A549 (cell line): ENCODE measurements around the gene IDH2. TPM values are rescaled to one million over a fixed set of nuclear protein-coding genes. Genes with fewer than 3 reads are reported as not detected.
A peak's percentile ranks its signal among the peaks of the same experiment; 100 is the strongest.

Experiments used
- ATAC-seq, 2 experiments: fragments of 200-7000 bp in 1 of 2; fragments of >200 bp in 1 of 2; cut with Nextera tagmentation in 1 of 2; cut with Tn5 transposase in 1 of 2; 3 replicates each; pipeline versions ENCODE4 v1.8.0 to v1.9.1; 2018 to 2020; ENCODE audit warnings: mild to moderate bottlenecking in 1 of 2, moderate library complexity in 1 of 2
- CTCF ChIA-PET: fragments of 300-600 bp; sonication (Branson Sonifier 250); formaldehyde crosslinking; extraction: SDS; loops from one replicate; lab custom pipeline; 2021; ENCODE audit warnings: antibody characterized with exemption, inconsistent platforms; lab: Yijun Ruan, JAX
- POLR2A ChIA-PET: fragments of 350-600 bp; formaldehyde crosslinking; extraction: SDS; loops from one replicate; lab custom pipeline; 2021; ENCODE audit warnings: antibody characterized with exemption, inconsistent platforms; lab: Yijun Ruan, JAX
- DNase-seq, 2 experiments: peaks; one replicate each; pipeline versions ENCODE4 v3.0.0 to v3.0.0-alpha.2; 2011 to 2016; ENCODE audit warnings: low read depth in 1 of 2, low spot score in 1 of 2
- FAIRE-seq: peaks from 2 replicates; lab custom pipeline; 2011; peaks lifted over from hg19 to GRCh38; lab: Jason Lieb, UNC
- H3K27ac ChIP-seq, 2 experiments: fragments of >200 bp; sonication (Bioruptor Twin); formaldehyde crosslinking; 3 replicates each; pipeline ENCODE4 v1.5.1; 2016 to 2017
- H3K4me1 ChIP-seq: fragments of >200 bp; sonication (Bioruptor Twin); formaldehyde crosslinking; 3 replicates; pipeline ENCODE4 v1.6.1; 2016
- H3K4me2 ChIP-seq: fragments of >200 bp; sonication (Bioruptor Twin); formaldehyde crosslinking; 3 replicates; pipeline ENCODE4 v1.6.1; 2016
- H3K4me3 ChIP-seq: fragments of >200 bp; sonication (Bioruptor Twin); formaldehyde crosslinking; 3 replicates; pipeline ENCODE4 v1.5.1; 2016
- H3K9me3 ChIP-seq: fragments of >200 bp; sonication (Bioruptor Twin); formaldehyde crosslinking; 3 replicates; pipeline ENCODE4 v1.6.1; 2016
- ATOH8 ChIP-seq: fragments of 250-450 bp; sonication (Bioruptor Pico); IDR thresholded peaks from 2 replicates; pipeline ENCODE4 v1.5.0; 2020; ENCODE audit warnings: low read depth, mild to moderate bottlenecking, moderate library complexity
- BCL3 ChIP-seq: fragments of >200 bp; sonication (Bioruptor Twin); formaldehyde crosslinking; IDR thresholded peaks from 3 replicates; pipeline ENCODE4 v1.6.1; 2016
- BHLHE40 ChIP-seq: IDR thresholded peaks from 2 replicates; pipeline ENCODE4 v1.6.1; 2012; ENCODE audit warnings: low read depth, low read length, inconsistent platforms
- CHD2 ChIP-seq: fragments of 150-350 bp; IDR thresholded peaks from 2 replicates; pipeline ENCODE4 v1.6.1; 2014; ENCODE audit warnings: low read length; ENCODE audit not compliant: partially characterized antibody
- CHD4 ChIP-seq: fragments of 200-600 bp; sonication (generic); IDR thresholded peaks from 2 replicates; pipeline ENCODE4 v1.6.1; 2016; ENCODE audit warnings: antibody characterized with exemption, mild to moderate bottlenecking, borderline replicate concordance
- E2F6 ChIP-seq: IDR thresholded peaks from 2 replicates; pipeline ENCODE4 v1.6.1; 2012; ENCODE audit warnings: low read depth, borderline replicate concordance
- EHF ChIP-seq: fragments of 250-450 bp; sonication (Bioruptor Pico); IDR thresholded peaks from 2 replicates; pipeline ENCODE4 v1.5.0; 2020; ENCODE audit warnings: mild to moderate bottlenecking
- ELK1 ChIP-seq: fragments of 150-350 bp; IDR thresholded peaks from 2 replicates; pipeline ENCODE4 v1.6.1; 2014; ENCODE audit warnings: low read depth, mild to moderate bottlenecking, low read length
- EP300 ChIP-seq, 2 experiments: fragments of >200 bp; sonication (Bioruptor Twin); formaldehyde crosslinking; IDR thresholded peaks; 2 replicates in 1 of 2; 3 replicates in 1 of 2; pipeline ENCODE4 v1.6.1; 2016 to 2017
- FOSB ChIP-seq: fragments of 250-450 bp; sonication (Bioruptor Pico); IDR thresholded peaks from 2 replicates; pipeline ENCODE4 v1.5.0; 2020; ENCODE audit warnings: mild to moderate bottlenecking, moderate library complexity
- FOSL2 ChIP-seq, 2 experiments: fragments of 450-650 bp in 1 of 2; fragments of >200 bp in 1 of 2; sonication (Bioruptor Twin) in 1 of 2; formaldehyde crosslinking; IDR thresholded peaks; 2 replicates each; pipeline versions ENCODE4 v1.5.0 to v1.6.1; 2016 to 2020; ENCODE audit warnings: mild to moderate bottlenecking in 1 of 2, moderate library complexity in 1 of 2
- HES2 ChIP-seq: fragments of >200 bp; sonication (Bioruptor Twin); formaldehyde crosslinking; IDR thresholded peaks from 2 replicates; pipeline ENCODE4 v1.6.1; 2016
- HOXA7 ChIP-seq: fragments of 250-450 bp; sonication (Bioruptor Pico); IDR thresholded peaks from 2 replicates; pipeline ENCODE4 v1.5.0; 2020; ENCODE audit warnings: mild to moderate bottlenecking, moderate library complexity
- HOXB5 ChIP-seq: fragments of 250-450 bp; sonication (Bioruptor Pico); IDR thresholded peaks from 2 replicates; pipeline ENCODE4 v1.5.0; 2020; ENCODE audit warnings: mild to moderate bottlenecking, moderate library complexity
- JUN ChIP-seq, 2 experiments: fragments of >200 bp; sonication (Bioruptor Twin); formaldehyde crosslinking; IDR thresholded peaks; 2 replicates in 1 of 2; 3 replicates in 1 of 2; pipeline ENCODE4 v1.6.1; 2016 to 2017
- JUNB ChIP-seq: fragments of >200 bp; sonication (Bioruptor Twin); formaldehyde crosslinking; IDR thresholded peaks from 2 replicates; pipeline ENCODE4 v1.6.1; 2016
- KDM5A ChIP-seq: fragments of 200-600 bp; sonication (generic); IDR thresholded peaks from 2 replicates; pipeline ENCODE4 v1.6.1; 2016; ENCODE audit warnings: antibody characterized with exemption, mild to moderate bottlenecking
- MAX ChIP-seq: IDR thresholded peaks from 2 replicates; pipeline ENCODE4 v1.6.1; 2012
- NPAS2 ChIP-seq: fragments of 250-450 bp; sonication (Bioruptor Pico); IDR thresholded peaks from 2 replicates; pipeline ENCODE4 v1.8.0; 2022; ENCODE audit warnings: mild to moderate bottlenecking, moderate library complexity, borderline replicate concordance
- NR3C1 ChIP-seq: fragments of >200 bp; sonication (Bioruptor Twin); formaldehyde crosslinking; IDR thresholded peaks from 3 replicates; pipeline ENCODE4 v1.6.1; 2017
- RARB ChIP-seq: fragments of 250-450 bp; sonication (Bioruptor Pico); IDR thresholded peaks from 2 replicates; pipeline ENCODE4 v1.8.0; 2021; ENCODE audit warnings: mild to moderate bottlenecking, moderate library complexity
- RFX5 ChIP-seq: fragments of 450-650 bp; IDR thresholded peaks from 2 replicates; pipeline ENCODE4 v1.7.1; 2014; ENCODE audit warnings: antibody characterized with exemption, mild to moderate bottlenecking, moderate library complexity
- RNF2 ChIP-seq: fragments of 200-600 bp; sonication (generic); IDR thresholded peaks from 2 replicates; pipeline ENCODE4 v1.6.1; 2016; ENCODE audit warnings: low read depth, mild to moderate bottlenecking, antibody characterized with exemption, moderate library complexity, borderline replicate concordance
- SMC3 ChIP-seq: fragments of >200 bp; sonication (Bioruptor Twin); formaldehyde crosslinking; IDR thresholded peaks from 3 replicates; pipeline ENCODE4 v1.6.1; 2018; ENCODE audit warnings: inconsistent platforms
- TFCP2L1 ChIP-seq: fragments of 250-450 bp; sonication (Bioruptor Pico); IDR thresholded peaks from 2 replicates; pipeline ENCODE4 v1.5.0; 2021; ENCODE audit warnings: mild to moderate bottlenecking
- USF2 ChIP-seq: fragments of 450-650 bp; IDR thresholded peaks from 2 replicates; pipeline ENCODE4 v1.6.1; 2014; ENCODE audit warnings: antibody characterized with exemption
- ZFP36 ChIP-seq: fragments of 450-650 bp; IDR thresholded peaks from 2 replicates; pipeline ENCODE4 v1.6.1; 2014; ENCODE audit warnings: borderline replicate concordance; ENCODE audit not compliant: partially characterized antibody
- WGBS: methylation state at CpG from one replicate; pipeline ENCODE4 v1.1.6; 2017; ENCODE audit errors: missing lambda C conversion rate; 5-methylcytosine and 5-hydroxymethylcytosine counted together
- polyA plus RNA-seq, 4 experiments: library from polyadenylated mRNA; depleted of rRNA in 3 of 4; stranded (reverse); fragments of >200 nt; fragmentation: RNase III in 1 of 4; extraction: RNeasy Plus Mini Kit Qiagen cat#74134 plus additional on column Dnase treatment in 1 of 4; gene quantifications; 2 replicates in 3 of 4; 3 replicates in 1 of 4; pipeline ENCODE4 v1.2.3, GENCODE V29; 2011 to 2017

Gene IDH2
- polyA plus RNA-seq, 2 of the 4 experiments (the other 2 are of a cell fraction): 31.8 to 32.8 TPM

GRCh38 chr15:90142216-90143165 lies 40.2 kb upstream of the IDH2 start:
- Histone ChIP-seq H3K27ac (peak overlapping the region in 1 of 2 experiments; percentile 40; a peak in 2 of 6 replicates), H3K4me2 (peak overlapping the region; percentile 55; the same call in 1 of the 3 replicates), H3K4me1 (peaks cover 14% of the 10 kb centered on the region), H3K9me3 (no peaks in the 10 kb centered on the region), H3K4me3 (no peak overlapping the region)
- no peak for FAIRE-seq
- no peak for TF ChIP-seq HES2
- TF ChIP-seq BCL3: no peak
- TF ChIP-seq CHD2: no peak
- no peak for TF ChIP-seq E2F6
- no peak for TF ChIP-seq FOSB (CRISPR knock-in tag)
- no peak for TF ChIP-seq ZFP36
- TF ChIP-seq JUNB: no peak
- no peak for TF ChIP-seq NR3C1
- no peak for TF ChIP-seq RFX5
- TF ChIP-seq EP300 (IDR thresholded peaks at IDR 0.05): no peak
- no peak for TF ChIP-seq RNF2
- no peak for TF ChIP-seq TFCP2L1 (CRISPR knock-in tag)
- no peak for TF ChIP-seq KDM5A
- TF ChIP-seq FOSL2 (IDR thresholded peaks at IDR 0.05): no peak
- no peak for TF ChIP-seq FOSL2 (CRISPR knock-in tag; IDR thresholded peaks at IDR 0.05)
- no peak for TF ChIP-seq MAX
- TF ChIP-seq ATOH8 (CRISPR knock-in tag): no peak
- TF ChIP-seq NPAS2 (CRISPR knock-in tag): no peak
- POLR2A ChIA-PET: interaction anchor here (0.5 to 1.6 kb wide), 4 partner anchors 24 to 91 kb away, joined by 3 to 6 read pairs (median 4); partner anchors contain the start of genes CIB1 and GDPGP1
- CTCF ChIA-PET: interaction anchor here (0.6 to 17.4 kb wide), 49 partner anchors 9 to 882 kb away, joined by 3 to 732 read pairs (median 5); partner anchors contain the start of genes CIB1, GDPGP1, HDDC3 and IDH2
- peak in 1 of 2 experiments; percentile 4; a peak in 2 of 6 replicates for ATAC-seq
- WGBS: 67% methylated on average over 21 of the region's 21 CpGs
- DNase-seq: no peak

- ATAC-seq (no peak), FAIRE-seq (no peak), DNase-seq (no peak)
- Histone ChIP-seq H3K27ac (peak overlapping the region in 1 of 2 experiments; percentile 40; a peak in 2 of 6 replicates), H3K4me2 (no peak overlapping the region), H3K9me3 (no peaks in the 10 kb centered on the region), H3K4me3 (no peak overlapping the region), H3K4me1 (peaks cover 14% of the 10 kb centered on the region)
- 79% methylated on average over 13 of the region's 13 CpGs for WGBS
- ChIA-PET CTCF (interaction anchor here (0.6 to 17.4 kb wide), 23 partner anchors 10 to 791 kb away, joined by 3 to 732 read pairs (median 7); partner anchors contain the start of genes CIB1, GDPGP1, HDDC3 and IDH2), POLR2A (no interaction called here)
- TF ChIP-seq BCL3 (no peak), EHF (CRISPR knock-in tag) (no peak), BHLHE40 (no peak), CHD4 (no peak), HOXA7 (CRISPR knock-in tag) (no peak), JUN (IDR thresholded peaks at IDR 0.05) (no peak), NPAS2 (CRISPR knock-in tag) (no peak), TFCP2L1 (CRISPR knock-in tag) (no peak), USF2 (no peak), E2F6 (no peak), NR3C1 (no peak), SMC3 (no peak), ELK1 (no peak), RFX5 (no peak), HOXB5 (CRISPR knock-in tag) (no peak), RARB (no peak)
Measured at GRCh38 chr15:90141646-90142045, 39.4 kb upstream of the IDH2 start.
